Esophagus squamous epithelium (tissue), 4 donors: ENCODE results near the gene MEAK7.

ENCODE experiments used
- POLR2A ChIP-seq, 4 donors: fragments of 450-650 bp; IDR thresholded peaks; one replicate each; pipeline ENCODE4 v1.6.1; 2017; ENCODE audit warnings: antibody characterized with exemption in 4 of 4, mild to moderate bottlenecking in 4 of 4, moderate library complexity in 3 of 4
- TF ChIP-seq, protein P1 (sequence below), 6 experiments: fragments of 450-650 bp in 4 of 6; fragments of 200-600 bp in 2 of 6; sonication (generic) in 2 of 6; IDR thresholded peaks; one replicate each; pipeline ENCODE4 v1.5.1; 2016 to 2019; ENCODE audit warnings: antibody characterized with exemption in 6 of 6, mild to moderate bottlenecking in 4 of 6, moderate library complexity in 4 of 6

DNA sequence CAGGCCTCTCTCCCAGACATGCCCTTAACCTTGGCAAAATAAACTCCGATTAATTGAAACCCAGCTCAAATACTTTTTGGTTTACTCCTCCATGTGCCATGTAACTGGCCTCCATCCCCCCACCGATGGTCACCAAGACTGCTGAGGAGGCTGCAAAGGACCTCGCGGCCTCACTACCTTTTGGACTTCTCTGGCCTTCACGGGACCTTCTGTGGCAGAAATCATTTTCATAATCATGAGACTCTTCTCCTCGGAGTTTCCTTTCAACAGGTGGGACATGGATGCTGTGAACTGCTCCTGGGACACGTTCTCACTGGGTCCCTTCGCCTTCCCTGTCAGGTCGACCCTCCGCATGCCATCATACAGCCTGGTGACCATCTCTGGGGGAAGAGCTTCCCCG lies 9.0 kb downstream of the MEAK7 start:
- TF ChIP-seq, protein P1, sequence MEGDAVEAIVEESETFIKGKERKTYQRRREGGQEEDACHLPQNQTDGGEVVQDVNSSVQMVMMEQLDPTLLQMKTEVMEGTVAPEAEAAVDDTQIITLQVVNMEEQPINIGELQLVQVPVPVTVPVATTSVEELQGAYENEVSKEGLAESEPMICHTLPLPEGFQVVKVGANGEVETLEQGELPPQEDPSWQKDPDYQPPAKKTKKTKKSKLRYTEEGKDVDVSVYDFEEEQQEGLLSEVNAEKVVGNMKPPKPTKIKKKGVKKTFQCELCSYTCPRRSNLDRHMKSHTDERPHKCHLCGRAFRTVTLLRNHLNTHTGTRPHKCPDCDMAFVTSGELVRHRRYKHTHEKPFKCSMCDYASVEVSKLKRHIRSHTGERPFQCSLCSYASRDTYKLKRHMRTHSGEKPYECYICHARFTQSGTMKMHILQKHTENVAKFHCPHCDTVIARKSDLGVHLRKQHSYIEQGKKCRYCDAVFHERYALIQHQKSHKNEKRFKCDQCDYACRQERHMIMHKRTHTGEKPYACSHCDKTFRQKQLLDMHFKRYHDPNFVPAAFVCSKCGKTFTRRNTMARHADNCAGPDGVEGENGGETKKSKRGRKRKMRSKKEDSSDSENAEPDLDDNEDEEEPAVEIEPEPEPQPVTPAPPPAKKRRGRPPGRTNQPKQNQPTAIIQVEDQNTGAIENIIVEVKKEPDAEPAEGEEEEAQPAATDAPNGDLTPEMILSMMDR (IDR thresholded peaks at IDR 0.05): no peak
- TF ChIP-seq POLR2A (IDR thresholded peaks at IDR 0.05): no peak
